Colon (tissue), 2 donors: ENCODE data around the gene SMARCA5.

Experiments
- FAIRE-seq: peaks from 2 replicates; lab custom pipeline; 2012; peaks lifted over from hg19 to GRCh38; lab: Jason Lieb, UNC
- donor health status: control.
- donor health status: control.

Gene SMARCA5

GRCh38 chr4:143538979-143539669 is 25.6 kb downstream of the SMARCA5 start:
- FAIRE-seq: no peak

- no peak for FAIRE-seq
These were observed 26.1 kb downstream of the SMARCA5 start for GRCh38 chr4:143539670-143540023.

- FAIRE-seq: no peak
These were observed 36.4 kb downstream of the SMARCA5 start for GRCh38 chr4:143549928-143550327.

DNA sequence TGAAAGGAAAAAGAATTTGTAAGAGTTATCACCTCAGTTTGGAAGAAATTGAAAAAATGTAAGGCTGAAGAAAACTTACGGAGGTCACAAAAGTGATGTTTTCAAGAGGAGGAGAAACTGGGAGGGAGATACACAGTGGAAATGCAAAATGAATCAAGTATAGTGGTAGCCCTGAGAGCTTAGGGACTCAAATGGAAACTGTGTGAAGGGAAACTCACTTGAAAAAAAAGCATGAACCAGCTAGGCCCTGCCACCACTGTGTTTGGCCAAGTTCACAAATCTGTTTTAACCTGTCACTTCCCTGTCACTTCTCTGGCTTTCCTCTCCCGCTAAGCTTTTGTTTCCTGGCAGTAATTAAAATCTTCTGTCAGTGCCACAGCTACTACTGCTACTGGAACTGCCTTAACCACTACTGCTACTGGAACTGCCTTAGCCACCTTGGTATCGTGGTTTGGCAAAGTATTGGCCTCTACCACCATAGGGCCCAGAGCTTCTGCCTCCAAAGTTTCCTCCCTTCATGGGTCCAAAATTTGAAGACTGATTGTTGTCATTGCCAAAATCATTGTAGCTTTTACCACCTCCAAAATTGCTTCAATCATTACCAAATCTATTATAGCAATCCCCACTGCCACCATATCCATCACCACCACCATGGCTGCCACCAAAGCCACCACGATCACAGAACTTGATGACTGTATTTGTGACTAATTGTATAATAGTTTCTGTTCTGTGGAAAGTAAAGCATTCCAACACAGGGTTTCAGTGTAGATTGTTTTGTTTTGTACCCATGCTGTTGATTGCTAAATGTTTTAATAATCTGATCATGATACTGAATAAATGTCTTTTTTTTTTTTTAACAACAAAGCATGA is 41.5 kb downstream of the SMARCA5 start:
- no peak for FAIRE-seq

- no peak for FAIRE-seq
These were observed 42.2 kb downstream of the SMARCA5 start for GRCh38 chr4:143555676-143556075.

GRCh38 chr4:143558286-143558685 is 44.8 kb downstream of the SMARCA5 start:
- FAIRE-seq: no peak

DNA sequence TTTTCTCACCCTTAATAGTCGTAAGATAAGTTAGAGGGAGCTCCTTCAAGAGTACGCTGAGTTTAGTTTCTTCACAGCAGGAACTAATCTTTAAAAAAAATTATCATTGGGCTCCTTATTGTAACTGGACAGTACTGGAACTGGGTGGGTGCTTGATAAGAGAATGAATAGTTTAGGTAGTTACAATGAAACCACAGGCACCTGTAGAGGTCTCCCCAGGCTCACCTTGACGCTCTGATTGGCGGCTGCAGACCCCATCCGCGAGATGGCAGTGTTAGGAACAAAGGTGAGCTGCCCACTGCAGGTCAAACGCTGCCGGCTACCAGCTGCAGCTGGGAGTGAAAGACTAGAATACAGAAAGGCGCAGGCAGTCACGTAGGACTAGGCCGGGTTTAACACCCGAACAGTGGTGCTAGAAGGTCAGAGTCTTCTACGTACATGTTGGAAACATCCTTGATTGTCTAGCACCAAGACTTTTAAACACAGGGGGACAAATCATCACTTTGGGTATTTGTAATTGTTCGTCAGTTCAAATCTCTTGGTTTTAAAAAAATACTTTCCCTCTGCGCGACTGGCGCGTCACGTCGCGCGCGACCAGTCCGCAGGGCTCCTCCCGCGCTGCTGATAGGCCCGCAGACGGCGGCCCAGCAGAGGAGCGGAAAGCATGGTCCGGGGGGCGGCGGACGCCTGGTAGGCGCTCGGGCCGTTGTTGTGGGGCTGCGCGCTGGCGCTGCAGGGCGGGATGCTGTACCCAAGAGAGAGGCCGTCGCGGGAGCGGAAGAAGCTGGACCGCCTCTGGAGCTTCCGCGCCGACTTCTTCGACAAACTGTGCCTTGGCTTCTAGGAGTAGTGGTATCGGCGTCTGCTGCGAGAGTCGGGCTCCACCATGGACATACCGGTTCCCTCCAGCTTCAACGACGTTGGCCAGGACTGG is 45.6 kb downstream of the SMARCA5 start:
- no peak for FAIRE-seq

GRCh38 chr4:143559757-143560147 is 46.2 kb downstream of the SMARCA5 start:
- no peak for FAIRE-seq

GRCh38 chr4:143564472-143564871 is 51.0 kb downstream of the SMARCA5 start:
- no peak for FAIRE-seq

GRCh38 chr4:143575331-143575730 is 61.8 kb downstream of the SMARCA5 start:
- FAIRE-seq: no peak

DNA sequence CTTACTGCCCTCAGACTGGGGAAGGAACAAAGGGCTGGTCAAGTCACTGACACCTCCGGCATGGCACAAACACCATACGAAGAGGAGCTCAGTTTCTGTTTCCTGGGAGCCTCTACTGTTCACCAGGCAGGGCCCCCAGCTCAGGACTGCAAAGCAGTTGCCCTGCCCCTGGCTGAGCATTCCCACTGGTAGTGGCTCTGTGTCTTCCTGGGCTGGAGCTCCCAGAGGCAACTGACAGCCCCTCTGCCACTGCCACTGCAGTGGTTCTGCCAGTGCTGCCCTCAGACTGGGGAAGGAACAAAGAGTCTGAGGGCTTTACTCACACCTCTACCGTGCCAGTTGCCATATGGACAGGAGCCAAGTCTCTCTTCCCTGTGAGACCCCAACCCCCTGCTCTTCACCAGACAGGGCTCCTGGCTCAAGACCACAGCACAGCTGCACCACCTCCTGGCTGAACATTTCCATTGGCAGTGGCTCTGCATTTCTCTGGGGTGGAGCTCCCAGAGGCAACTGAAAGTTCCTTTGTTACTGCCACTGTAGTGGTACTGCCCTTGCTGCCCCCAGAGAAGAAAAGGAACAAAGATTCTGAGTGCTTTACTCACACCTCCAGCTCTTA is 67.9 kb downstream of the SMARCA5 start:
- no peak for FAIRE-seq

- FAIRE-seq: no peak
These were observed 72.0 kb downstream of the SMARCA5 start for GRCh38 chr4:143585548-143585947.

DNA sequence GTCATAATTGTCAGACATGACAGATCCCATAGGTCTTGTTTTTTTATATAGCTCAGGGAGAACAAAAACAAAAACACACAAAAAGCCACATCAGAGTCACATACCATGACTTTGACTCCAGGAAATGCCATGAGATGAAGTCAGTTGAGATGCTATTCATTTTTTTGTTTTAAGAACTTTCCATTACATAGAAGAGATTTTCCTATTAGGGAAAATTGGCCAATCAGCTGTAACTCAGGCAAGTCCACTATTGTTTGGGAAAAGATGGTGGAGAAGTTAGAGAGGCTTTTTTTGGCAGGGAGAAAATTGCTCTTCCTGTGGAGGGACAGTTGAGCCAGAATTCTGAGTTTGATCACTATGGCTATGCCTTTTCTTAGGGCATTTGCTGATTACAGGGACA is 72.6 kb downstream of the SMARCA5 start:
- no peak for FAIRE-seq

GRCh38 chr4:143587703-143588102 is 74.2 kb downstream of the SMARCA5 start:
- FAIRE-seq: no peak

DNA sequence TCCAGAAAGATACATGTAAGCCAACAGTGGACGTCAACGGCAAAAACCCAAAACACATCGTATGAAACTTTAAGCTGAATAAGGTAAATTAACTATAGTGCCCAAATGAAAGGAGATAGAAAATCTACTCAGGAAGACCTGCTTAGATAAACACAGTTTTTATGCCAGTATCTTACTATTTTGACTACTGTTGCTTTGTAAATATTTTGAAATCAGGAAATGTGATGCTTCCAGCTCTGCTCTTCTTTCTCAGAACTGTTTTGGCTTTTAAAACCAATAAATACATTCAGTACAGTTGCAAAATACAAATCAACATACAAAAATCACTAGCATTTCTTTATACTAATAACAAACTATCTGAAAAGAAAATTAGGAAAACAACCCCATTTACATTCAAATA is 83.8 kb downstream of the SMARCA5 start:
- FAIRE-seq: no peak

DNA sequence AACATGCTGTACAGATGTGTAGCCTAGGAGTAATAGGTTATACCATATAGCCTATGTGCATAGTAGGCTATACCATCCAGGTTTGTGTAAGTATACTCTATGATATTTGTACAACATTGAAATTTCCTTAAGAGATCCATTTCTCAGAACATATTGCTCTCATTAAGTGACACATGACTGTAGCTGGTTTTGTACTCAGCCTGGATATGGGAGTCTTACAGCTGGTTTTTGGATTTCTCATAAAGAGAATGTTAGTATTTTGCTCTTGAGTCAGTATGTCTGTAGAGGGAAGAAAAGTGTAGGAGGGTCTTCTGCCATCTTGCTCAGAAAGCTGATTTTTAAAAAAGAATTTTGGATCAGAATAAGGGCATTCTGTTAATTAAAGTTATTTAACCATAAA is 85.3 kb downstream of the SMARCA5 start:
- no peak for FAIRE-seq

DNA sequence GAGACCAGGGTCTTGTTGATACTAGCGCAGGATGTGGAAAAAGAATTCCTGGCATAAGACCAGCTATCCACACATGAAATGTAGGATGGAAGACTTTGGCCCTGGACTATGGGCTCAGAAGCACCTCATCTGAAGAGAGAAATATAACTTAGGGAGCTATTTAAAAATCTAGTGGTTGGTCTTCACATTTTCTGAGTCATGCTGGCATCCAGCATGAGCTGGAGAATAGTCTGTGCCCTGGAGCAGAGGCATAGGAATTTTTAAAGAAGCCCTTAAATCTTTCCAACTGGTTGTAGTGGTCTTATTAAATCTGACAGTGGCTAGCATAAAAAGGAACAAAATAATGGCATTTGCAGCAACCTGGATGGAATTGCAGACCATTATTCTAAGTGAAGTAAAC is 86.3 kb downstream of the SMARCA5 start:
- no peak for FAIRE-seq

GRCh38 chr4:143606480-143606879 is 93.0 kb downstream of the SMARCA5 start:
- no peak for FAIRE-seq
